Esophagus muscularis mucosa (tissue), 4 donors: ENCODE data around the gene PSME3IP1. TPM values are rescaled to one million over a fixed set of nuclear protein-coding genes. Genes with fewer than 3 reads are reported as not detected.

Experiments
- DNase-seq: peaks from one replicate; pipeline ENCODE4 v3.0.0-alpha.2; 2017; ENCODE audit errors: extremely low spot score
- H3K27ac ChIP-seq, 4 donors: fragments of 200-600 bp; sonication (generic); replicated peaks in 1 of 4; 1 replicate in 3 of 4; 2 replicates in 1 of 4; pipeline ENCODE4 v1.5.1; 2016 to 2019; ENCODE audit warnings: mild to moderate bottlenecking in 1 of 4
- H3K27me3 ChIP-seq, 4 donors: fragments of 200-600 bp; sonication (generic); one replicate each; pipeline versions ENCODE4 v1.5.1 to v1.6.0; 2016 to 2019
- H3K36me3 ChIP-seq, 4 donors: fragments of 200-600 bp; sonication (generic); one replicate each; pipeline ENCODE4 v1.5.1; 2016 to 2019
- H3K4me1 ChIP-seq, 4 donors: fragments of 200-600 bp; sonication (generic); one replicate each; pipeline ENCODE4 v1.5.1; 2016 to 2019
- H3K4me3 ChIP-seq, 4 donors: fragments of 200-600 bp; sonication (generic); 1 replicate in 2 of 4; 2 replicates in 2 of 4; pipeline ENCODE4 v1.5.1; 2016 to 2019; ENCODE audit warnings: mild to moderate bottlenecking in 4 of 4, moderate library complexity in 1 of 4
- H3K9me3 ChIP-seq, 4 donors: fragments of 200-600 bp; sonication (generic); 1 replicate in 3 of 4; 2 replicates in 1 of 4; pipeline ENCODE4 v1.5.1; 2016 to 2019
- EP300 ChIP-seq: sonication (generic); formaldehyde crosslinking; IDR thresholded peaks from one replicate; pipeline ENCODE4 v1.6.1; 2017; ENCODE audit warnings: antibody characterized with exemption
- POLR2A ChIP-seq: fragments of 450-650 bp; IDR thresholded peaks from one replicate; pipeline ENCODE4 v1.6.1; 2017; ENCODE audit warnings: antibody characterized with exemption, moderate library complexity, mild to moderate bottlenecking, low read depth
- POLR2AphosphoS5 ChIP-seq, 2 donors: sonication (generic); formaldehyde crosslinking; IDR thresholded peaks; one replicate each; pipeline ENCODE4 v1.6.1; 2017; ENCODE audit warnings: antibody characterized with exemption in 2 of 2
- WGBS: methylation state at CpG from one replicate; pipeline ENCODE4 v1.1.5; 2018; 5-methylcytosine and 5-hydroxymethylcytosine counted together
- intact Hi-C: fragments of 100-400 bp; cut with DNase I; formaldehyde crosslinking; loops from one replicate; pipeline ENCODE4 v1.15.1; 2023
- total RNA-seq, 4 donors: library from RNA; depleted of rRNA; stranded (reverse); fragments of >200 nt; gene quantifications; one replicate each; pipeline versions ENCODE4 v1.1.0 to v1.2.1, GENCODE V29; 2016
- TF ChIP-seq, protein P1 (sequence below), 3 experiments: fragments of 200-600 bp in 2 of 3; fragments of 450-650 bp in 1 of 3; sonication (generic) in 2 of 3; IDR thresholded peaks; one replicate each; pipeline ENCODE4 v1.5.1; 2017 to 2019; ENCODE audit warnings: antibody characterized with exemption in 3 of 3, mild to moderate bottlenecking in 2 of 3, moderate library complexity in 1 of 3

Gene PSME3IP1
- total RNA-seq, 4 donors from 2014 or later, result 47.8 to 60.7 (median 57.5) TPM

DNA sequence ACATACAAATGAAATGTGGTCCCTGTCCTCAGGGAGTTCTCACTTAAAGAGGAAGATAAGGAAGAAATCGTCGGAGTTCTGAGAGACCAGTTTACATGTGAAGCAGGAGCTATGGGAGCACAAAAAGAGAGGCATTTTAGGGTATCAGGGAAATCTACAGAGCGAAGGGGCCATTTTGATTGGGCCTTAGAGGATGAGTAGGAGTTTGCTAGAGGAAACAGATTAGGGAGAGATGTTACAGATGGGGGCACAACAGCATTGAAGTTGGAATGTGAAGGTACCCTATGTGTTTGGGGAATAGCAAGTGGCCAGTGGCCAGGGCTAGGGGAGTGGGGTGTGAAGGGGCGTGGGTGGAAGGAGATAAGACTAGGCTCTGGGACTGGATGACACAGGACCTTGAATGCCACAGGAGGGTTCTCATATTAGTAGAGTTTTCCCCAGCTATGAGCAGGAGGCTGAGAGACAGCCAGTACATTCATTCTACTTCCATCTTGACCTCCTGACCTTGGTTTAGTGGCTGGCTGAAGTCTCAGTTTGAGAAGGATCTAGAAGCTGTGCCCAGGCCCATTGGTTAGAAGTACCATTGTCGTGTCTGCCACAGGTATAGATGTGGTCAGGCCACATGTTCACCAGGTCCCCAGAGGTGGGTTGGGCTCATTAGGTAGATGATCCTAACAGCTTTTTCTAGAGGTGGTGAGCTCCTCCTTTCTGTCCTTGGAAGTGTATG, 58.6 kb downstream of the PSME3IP1 start:
- H3K27ac ChIP-seq, result no peak overlapping the region
- H3K36me3 ChIP-seq, result peaks cover 6 to 60% (median 35%) of the 10 kb centered on the region in 4 donors
- H3K4me1 ChIP-seq, result peaks cover 0 to 5% (median 0%) of the 10 kb centered on the region in 4 donors
- TF ChIP-seq EP300 (no peak), POLR2A (no peak), POLR2AphosphoS5 (IDR thresholded peaks at IDR 0.05) (no peak)
- TF ChIP-seq, protein P1, sequence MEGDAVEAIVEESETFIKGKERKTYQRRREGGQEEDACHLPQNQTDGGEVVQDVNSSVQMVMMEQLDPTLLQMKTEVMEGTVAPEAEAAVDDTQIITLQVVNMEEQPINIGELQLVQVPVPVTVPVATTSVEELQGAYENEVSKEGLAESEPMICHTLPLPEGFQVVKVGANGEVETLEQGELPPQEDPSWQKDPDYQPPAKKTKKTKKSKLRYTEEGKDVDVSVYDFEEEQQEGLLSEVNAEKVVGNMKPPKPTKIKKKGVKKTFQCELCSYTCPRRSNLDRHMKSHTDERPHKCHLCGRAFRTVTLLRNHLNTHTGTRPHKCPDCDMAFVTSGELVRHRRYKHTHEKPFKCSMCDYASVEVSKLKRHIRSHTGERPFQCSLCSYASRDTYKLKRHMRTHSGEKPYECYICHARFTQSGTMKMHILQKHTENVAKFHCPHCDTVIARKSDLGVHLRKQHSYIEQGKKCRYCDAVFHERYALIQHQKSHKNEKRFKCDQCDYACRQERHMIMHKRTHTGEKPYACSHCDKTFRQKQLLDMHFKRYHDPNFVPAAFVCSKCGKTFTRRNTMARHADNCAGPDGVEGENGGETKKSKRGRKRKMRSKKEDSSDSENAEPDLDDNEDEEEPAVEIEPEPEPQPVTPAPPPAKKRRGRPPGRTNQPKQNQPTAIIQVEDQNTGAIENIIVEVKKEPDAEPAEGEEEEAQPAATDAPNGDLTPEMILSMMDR (IDR thresholded peaks at IDR 0.05), result no peak
- 98% methylated on average over 5 of the region's 5 CpGs for WGBS
- intact Hi-C loops, result no loop called here
- H3K4me3 ChIP-seq, result no peak overlapping the region
- no peaks in the 10 kb centered on the region for H3K9me3 ChIP-seq
- no peak for DNase-seq
- H3K27me3 ChIP-seq, result no peaks in the 10 kb centered on the region

DNA sequence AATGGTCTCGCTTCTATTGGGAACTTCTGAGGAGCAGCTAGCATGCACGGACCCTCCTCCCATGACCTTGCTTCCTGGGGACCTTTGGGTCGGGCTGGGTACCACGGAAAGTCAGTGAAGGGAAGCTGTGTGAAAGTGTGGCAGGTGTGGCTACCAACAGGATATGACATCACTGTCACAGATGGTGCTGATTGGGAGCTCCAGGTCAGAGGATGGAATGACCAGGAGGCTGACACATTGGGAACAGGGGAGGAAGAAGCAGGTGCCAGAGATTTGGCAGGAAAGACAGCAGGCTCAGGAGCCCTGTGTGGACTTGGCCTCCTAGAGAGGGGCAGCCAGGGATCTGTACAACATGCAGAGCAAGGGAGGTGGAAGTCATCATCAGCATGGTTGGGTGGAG, 59.4 kb downstream of the PSME3IP1 start:
- Histone ChIP-seq H3K27me3 (no peaks in the 10 kb centered on the region), H3K27ac (no peak overlapping the region), H3K36me3 (peaks cover 11 to 67% (median 42%) of the 10 kb centered on the region in 4 donors), H3K9me3 (no peaks in the 10 kb centered on the region), H3K4me3 (no peak overlapping the region), H3K4me1 (no peaks in the 10 kb centered on the region)
- WGBS, result 83% methylated on average over 4 of the region's 4 CpGs
- intact Hi-C loops, result no loop called here
- no peak for DNase-seq
- no peak for TF ChIP-seq POLR2A
- TF ChIP-seq POLR2AphosphoS5 (IDR thresholded peaks at IDR 0.05), result no peak
- no peak for TF ChIP-seq EP300
- TF ChIP-seq, protein P1 (IDR thresholded peaks at IDR 0.05), result no peak

DNA sequence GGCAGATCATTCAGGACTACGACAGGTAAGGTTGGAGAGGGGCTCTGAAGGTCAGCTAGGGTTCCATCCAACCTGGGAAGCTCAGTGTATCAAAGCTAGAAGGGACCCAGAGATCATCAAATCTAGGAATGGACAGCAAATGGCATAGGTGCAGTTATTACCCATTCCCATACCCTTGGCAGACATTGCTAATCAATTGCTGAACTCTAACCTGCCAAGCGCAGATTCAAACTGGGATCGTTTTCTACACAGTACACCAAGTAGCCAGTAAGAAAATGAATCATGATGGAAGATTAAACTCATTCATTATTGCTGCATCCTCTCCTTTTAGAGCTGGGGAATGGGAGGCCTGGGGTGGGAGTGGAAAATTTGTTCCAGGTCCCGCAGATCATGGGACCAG, 59.9 kb downstream of the PSME3IP1 start:
- H3K27me3 ChIP-seq, result no peaks in the 10 kb centered on the region
- 100% methylated on average over 4 of the region's 4 CpGs for WGBS
- no peak overlapping the region for H3K27ac ChIP-seq
- H3K9me3 ChIP-seq, result no peaks in the 10 kb centered on the region
- H3K4me3 ChIP-seq, result no peak overlapping the region
- TF ChIP-seq POLR2A, result no peak
- TF ChIP-seq EP300, result no peak
- no peak for TF ChIP-seq POLR2AphosphoS5 (IDR thresholded peaks at IDR 0.05)
- TF ChIP-seq, protein P1 (IDR thresholded peaks at IDR 0.05), result no peak
- no peak for DNase-seq
- intact Hi-C loops, result no loop called here
- no peaks in the 10 kb centered on the region for H3K4me1 ChIP-seq
- peaks cover 12 to 72% (median 44%) of the 10 kb centered on the region in 4 donors for H3K36me3 ChIP-seq

DNA sequence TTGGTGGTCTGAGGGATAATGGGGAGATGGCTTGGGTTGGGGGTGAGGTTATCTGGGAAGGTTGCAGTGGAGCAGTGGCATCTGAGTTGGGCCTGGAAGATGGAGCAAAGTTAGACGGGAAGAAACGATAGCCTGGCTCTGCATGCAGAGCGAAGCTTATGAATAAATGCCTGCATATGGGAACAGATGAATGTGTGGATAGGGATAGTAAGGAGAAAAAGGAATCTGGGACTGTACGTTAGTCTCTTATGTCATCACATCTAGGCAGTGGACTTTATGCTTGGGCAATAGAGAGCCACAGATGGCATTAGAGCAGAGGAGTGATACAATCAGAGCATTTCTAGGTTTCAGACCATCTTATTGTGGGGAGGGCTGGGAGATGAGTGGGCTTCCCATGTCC, 60.5 kb downstream of the PSME3IP1 start:
- intact Hi-C loops, result no loop called here
- Histone ChIP-seq H3K9me3 (no peaks in the 10 kb centered on the region), H3K4me3 (no peak overlapping the region), H3K27ac (no peak overlapping the region), H3K27me3 (no peaks in the 10 kb centered on the region), H3K36me3 (peaks cover 14 to 78% (median 48%) of the 10 kb centered on the region in 4 donors), H3K4me1 (no peaks in the 10 kb centered on the region)
- DNase-seq, result no peak
- 95% methylated on average over 4 of the region's 4 CpGs for WGBS
- no peak for TF ChIP-seq POLR2AphosphoS5 (IDR thresholded peaks at IDR 0.05)
- no peak for TF ChIP-seq EP300
- no peak for TF ChIP-seq POLR2A
- TF ChIP-seq, protein P1 (IDR thresholded peaks at IDR 0.05), result no peak
